HUES6 (cell line): Measurements from ENCODE around the gene HHEX.

Source experiments
- H3K27ac ChIP-seq: 2 replicates; pipeline ENCODE4 v1.7.0; 2013; ENCODE audit warnings: low read depth, mild to moderate bottlenecking, low read length, inconsistent platforms
- H3K27me3 ChIP-seq: 2 replicates; pipeline ENCODE4 v1.6.1; 2013; ENCODE audit warnings: low read length; ENCODE audit not compliant: control insufficient read depth, insufficient read depth
- H3K36me3 ChIP-seq: 2 replicates; pipeline ENCODE4 v1.6.1; 2013; ENCODE audit warnings: low read length; ENCODE audit not compliant: control insufficient read depth, insufficient read depth
- H3K4me1 ChIP-seq: 2 replicates; pipeline ENCODE4 v1.6.1; 2013; ENCODE audit warnings: low read length; ENCODE audit not compliant: control insufficient read depth, insufficient read depth
- H3K4me3 ChIP-seq: 2 replicates; pipeline ENCODE4 v1.5.1; 2013; ENCODE audit warnings: low read depth, low read length
- H3K9ac ChIP-seq: one replicate; pipeline ENCODE4 v1.6.1; 2013; ENCODE audit warnings: mild to moderate bottlenecking, low read length
- H3K9me3 ChIP-seq: 2 replicates; pipeline ENCODE4 v1.6.1; 2013; ENCODE audit warnings: low read depth, low read length; ENCODE audit not compliant: control insufficient read depth, insufficient read depth

HHEX gene

GRCh38 chr10:92693534-92693893 is 3.8 kb downstream of the HHEX start:
- H3K9ac ChIP-seq = no peak overlapping the region
- H3K27me3 ChIP-seq = peaks cover 99% of the 10 kb centered on the region
- H3K4me3 ChIP-seq = no peak overlapping the region

GRCh38 chr10:92695679-92696605 is 6.2 kb downstream of the HHEX start:
- Histone ChIP-seq H3K9me3 (no peaks in the 10 kb centered on the region), H3K36me3 (no peaks in the 10 kb centered on the region), H3K9ac (peak overlapping the region; percentile 34), H3K4me1 (peaks cover 26% of the 10 kb centered on the region), H3K27me3 (peaks cover 97% of the 10 kb centered on the region), H3K27ac (no peak overlapping the region), H3K4me3 (peak overlapping the region; percentile 63)

More at GRCh38 chr10:92693534-92693893, 3.8 kb downstream of the HHEX start:
- Histone ChIP-seq H3K36me3 (no peaks in the 10 kb centered on the region), H3K9me3 (no peaks in the 10 kb centered on the region), H3K4me1 (peaks cover 28% of the 10 kb centered on the region), H3K27ac (no peak overlapping the region)

- H3K9me3 ChIP-seq = no peaks in the 10 kb centered on the region
- peak overlapping the region; percentile 63 for H3K4me3 ChIP-seq
Observed at GRCh38 chr10:92696606-92697383, 7.0 kb downstream of the HHEX start.

GRCh38 chr10:92697663-92698511 is 8.1 kb downstream of the HHEX start:
- peaks cover 13% of the 10 kb centered on the region for H3K4me1 ChIP-seq
- no peak overlapping the region for H3K9ac ChIP-seq

More at GRCh38 chr10:92696606-92697383, 7.0 kb downstream of the HHEX start:
- Histone ChIP-seq H3K27me3 (peaks cover 94% of the 10 kb centered on the region), H3K9ac (no peak overlapping the region), H3K36me3 (no peaks in the 10 kb centered on the region), H3K27ac (no peak overlapping the region), H3K4me1 (peaks cover 24% of the 10 kb centered on the region)

GRCh38 chr10:92699193-92699517 is 9.4 kb downstream of the HHEX start:
- peaks cover 71% of the 10 kb centered on the region for H3K27me3 ChIP-seq
- H3K4me1 ChIP-seq = peaks cover 12% of the 10 kb centered on the region
- H3K9ac ChIP-seq = peak overlapping the region; percentile 18
- H3K4me3 ChIP-seq = peak overlapping the region; percentile 66
- no peaks in the 10 kb centered on the region for H3K36me3 ChIP-seq
- H3K27ac ChIP-seq = no peak overlapping the region
- H3K9me3 ChIP-seq = no peaks in the 10 kb centered on the region

More at GRCh38 chr10:92697663-92698511, 8.1 kb downstream of the HHEX start:
- Histone ChIP-seq H3K9me3 (no peaks in the 10 kb centered on the region), H3K27ac (no peak overlapping the region), H3K27me3 (peaks cover 83% of the 10 kb centered on the region), H3K36me3 (no peaks in the 10 kb centered on the region), H3K4me3 (no peak overlapping the region)

GRCh38 chr10:92699518-92700381 is 10.0 kb downstream of the HHEX start:
- H3K4me3 ChIP-seq = peak overlapping the region; percentile 66
- H3K27ac ChIP-seq = no peak overlapping the region
- peak overlapping the region; percentile 18 for H3K9ac ChIP-seq
- no peaks in the 10 kb centered on the region for H3K36me3 ChIP-seq
- H3K27me3 ChIP-seq = peaks cover 65% of the 10 kb centered on the region
- no peaks in the 10 kb centered on the region for H3K9me3 ChIP-seq
- peaks cover 12% of the 10 kb centered on the region for H3K4me1 ChIP-seq

GRCh38 chr10:92702301-92702916 is 12.7 kb downstream of the HHEX start:
- no peaks in the 10 kb centered on the region; the same call in 1 of the 2 replicates for H3K4me1 ChIP-seq
- H3K9me3 ChIP-seq = no peaks in the 10 kb centered on the region
- H3K9ac ChIP-seq = no peak overlapping the region
- H3K27ac ChIP-seq = no peak overlapping the region
- no peak overlapping the region for H3K4me3 ChIP-seq
- peaks cover 38% of the 10 kb centered on the region for H3K27me3 ChIP-seq
- H3K36me3 ChIP-seq = no peaks in the 10 kb centered on the region

- Histone ChIP-seq H3K27me3 (no peaks in the 10 kb centered on the region), H3K4me3 (no peak overlapping the region), H3K27ac (no peak overlapping the region), H3K9ac (no peak overlapping the region), H3K4me1 (no peaks in the 10 kb centered on the region), H3K9me3 (peaks cover 14% of the 10 kb centered on the region), H3K36me3 (no peaks in the 10 kb centered on the region)
Observed at GRCh38 chr10:92712016-92712889, 22.5 kb downstream of the HHEX start.

- H3K36me3 ChIP-seq = no peaks in the 10 kb centered on the region
- H3K9me3 ChIP-seq = peaks cover 14% of the 10 kb centered on the region
- H3K4me3 ChIP-seq = no peak overlapping the region
- H3K4me1 ChIP-seq = no peaks in the 10 kb centered on the region
- no peaks in the 10 kb centered on the region for H3K27me3 ChIP-seq
- no peak overlapping the region for H3K9ac ChIP-seq
- no peak overlapping the region for H3K27ac ChIP-seq
Observed at GRCh38 chr10:92714152-92714845, 24.5 kb downstream of the HHEX start.
